ENCODE results near the gene APH1A. TPM values are rescaled to one million over a fixed set of nuclear protein-coding genes. Genes with fewer than 3 reads are reported as not detected.
A peak's percentile ranks its signal among the peaks of the same experiment; 100 is the strongest.

APH1A gene
- total RNA-seq, 1 experiment from 2014 or later = 115 TPM

- H2BK12ac ChIP-seq (ENCODE audit: insufficient read length, low read depth, low read length) = no peak overlapping the region
- H2BK15ac ChIP-seq (ENCODE audit: low read depth, low read length) = no peak overlapping the region
- no peak overlapping the region for H2BK20ac ChIP-seq (ENCODE audit: low read depth, low read length, poor library complexity, severe bottlenecking)
- H3K23me2 ChIP-seq (ENCODE audit: insufficient read length, low read depth, low read length, poor library complexity, severe bottlenecking) = no peaks in the 10 kb centered on the region
- peak overlapping the region; percentile 47 for H3K4me2 ChIP-seq (ENCODE audit: insufficient read depth, insufficient read length, low read length)
- H4K91ac ChIP-seq (ENCODE audit: insufficient read length, low read depth, low read length) = no peak overlapping the region
- H3K9me3 ChIP-seq (ENCODE audit: control insufficient read depth, low read depth, low read length) = no peaks in the 10 kb centered on the region
- no peaks in the 10 kb centered on the region for H3K27me3 Mint-ChIP-seq (ENCODE audit: low read depth)
- TF ChIP-seq CTCF (conservative IDR thresholded peaks at IDR 0.05) = no peak
- H3K9ac ChIP-seq (ENCODE audit: extremely low read depth, insufficient read length, low read length) = no peak overlapping the region
- H2BK5ac ChIP-seq (ENCODE audit: insufficient read length, low read length) = no peak overlapping the region
- no peak overlapping the region for H2AK5ac ChIP-seq (ENCODE audit: insufficient read length, low read length)
- peaks cover 25 to 30% of the 10 kb centered on the region in 2 experiments for H3K4me1 Mint-ChIP-seq
- H3K4me3 Mint-ChIP-seq = peak overlapping the region; percentile 28 to 46; a peak in 4 of 5 replicates
- peaks cover 51 to 92% (median 72%) of the 10 kb centered on the region in 3 experiments for H3K36me3 Mint-ChIP-seq (ENCODE audit: insufficient read depth in 1 of 3, low read depth in 3 of 3)
- H3K56ac ChIP-seq (ENCODE audit: insufficient read length, low read depth, low read length) = no peak overlapping the region
- no peak overlapping the region for H3T11ph ChIP-seq (ENCODE audit: low read length)
- no CpG with 5 or more reads among the region's 2 CpGs for WGBS (ENCODE audit: extremely low coverage, insufficient read length, low lambda C conversion rate)
- no peak overlapping the region for H3K14ac ChIP-seq (ENCODE audit: insufficient read depth, low read length)
- no peak overlapping the region for H4K8ac ChIP-seq (replicated peaks; ENCODE audit: insufficient read length, low read depth, low read length)
- no peak overlapping the region for H2BK120ac ChIP-seq (ENCODE audit: low read depth, low read length, poor library complexity, severe bottlenecking)
- H3K79me2 ChIP-seq (ENCODE audit: insufficient read depth, low read length) = no peaks in the 10 kb centered on the region
- no peak overlapping the region for H3K18ac ChIP-seq (ENCODE audit: insufficient read length, low read depth, low read length)
- H2AFZ ChIP-seq (ENCODE audit: low read length) = no peak overlapping the region
- H3K9me3 Mint-ChIP-seq = no peaks in the 10 kb centered on the region
- no peak overlapping the region for H3K23ac ChIP-seq (ENCODE audit: insufficient read length, low read depth, low read length)
- no peak for DNase-seq
- no peak overlapping the region for H4K5ac ChIP-seq (ENCODE audit: insufficient read length, low read depth, low read length)
- H4K20me1 ChIP-seq (ENCODE audit: control insufficient read depth, insufficient read depth, insufficient read length) = peaks cover 3% of the 10 kb centered on the region
- H3K27me3 ChIP-seq (ENCODE audit: insufficient read depth, low read length) = no peaks in the 10 kb centered on the region
- H3K79me1 ChIP-seq (ENCODE audit: insufficient read depth, low read depth, low read length, poor library complexity, severe bottlenecking) = no peaks in the 10 kb centered on the region
- peaks cover 7% of the 10 kb centered on the region; the same call in 1 of the 2 replicates for H3K4me1 ChIP-seq (ENCODE audit: insufficient read depth, low read length)
- H3K4ac ChIP-seq (ENCODE audit: low read depth, low read length) = no peak overlapping the region
- peak overlapping the region; percentile 29 to 96 (median 92); a peak in 6 of 7 replicates for H3K27ac Mint-ChIP-seq
- H3K27ac ChIP-seq (ENCODE audit: insufficient read length, low read depth, low read length) = peak overlapping the region; percentile 77
Measured at GRCh38 chr1:150302902-150303301, 34.1 kb upstream of the APH1A start.

Measured in H9 (cell line).